Measurements from ENCODE around the gene DFFB.

- TF ChIP-seq EP300 (IDR thresholded peaks at IDR 0.05; ENCODE audit: borderline replicate concordance) (no peak), MAX (IDR thresholded peaks at IDR 0.05) (no peak), CREB1 (IDR thresholded peaks at IDR 0.05; ENCODE audit: low read depth) (no peak), NFIC (IDR thresholded peaks at IDR 0.05) (no peak), REST (IDR thresholded peaks at IDR 0.05; ENCODE audit: low read depth) (no peak), RAD21 (IDR thresholded peaks at IDR 0.05; ENCODE audit: low read depth) (no peak), TCF12 (IDR thresholded peaks at IDR 0.05; ENCODE audit: low read depth) (no peak), EGR1 (IDR thresholded peaks at IDR 0.05) (no peak), YY1 (IDR thresholded peaks at IDR 0.05; ENCODE audit: low read depth) (no peak), CEBPB (IDR thresholded peaks at IDR 0.05) (no peak), TEAD4 (IDR thresholded peaks at IDR 0.05) (no peak)
Measured at GRCh38 chr1:3924825-3925220, 67.5 kb downstream of the DFFB start.
